OCI-LY7 (cell line): ENCODE data around the gene TMEM184B. TPM values are rescaled to one million over a fixed set of nuclear protein-coding genes. Genes with fewer than 3 reads are reported as not detected.

ENCODE experiments used
- BruUV-seq: library from RNA; stranded (reverse); fragments of 400-500 nt; replicated peaks from 2 replicates; lab custom pipeline; 2021; lab: Mats Ljungman, UMichigan
- CTCF ChIA-PET: fragments of 300-600 bp; sonication (Branson Sonifier 250); formaldehyde crosslinking; loops from one replicate; lab custom pipeline; 2022; ENCODE audit warnings: antibody characterized with exemption; ENCODE audit not compliant: unreplicated experiment; lab: Charles Lee
- POLR2A ChIA-PET: fragments of 300-600 bp; sonication (Branson Sonifier 250); formaldehyde crosslinking; loops from one replicate; lab custom pipeline; 2022; ENCODE audit warnings: antibody characterized with exemption; lab: Charles Lee
- DNase-seq: peaks from one replicate; pipeline ENCODE4 v3.0.0-alpha.2; 2015; ENCODE audit warnings: low spot score
- H2AFZ ChIP-seq: fragments of 200-600 bp; sonication (generic), shearing (Covaris generic); 2 replicates; pipeline ENCODE4 v1.6.1; 2014; ENCODE audit warnings: mild to moderate bottlenecking, antibody characterized with exemption, low read length, moderate library complexity
- H3K27ac ChIP-seq: fragments of 200-600 bp; sonication (generic); 2 replicates; pipeline ENCODE4 v1.5.1; 2014; ENCODE audit warnings: mixed run types, low read depth, mild to moderate bottlenecking, moderate library complexity, low read length, inconsistent platforms; ENCODE audit not compliant: poor library complexity, severe bottlenecking
- H3K36me3 ChIP-seq: fragments of 200-600 bp; sonication (generic); 2 replicates; pipeline ENCODE4 v1.6.1; 2014; ENCODE audit warnings: mild to moderate bottlenecking, antibody characterized with exemption, low read length, moderate library complexity, mixed read lengths; ENCODE audit not compliant: insufficient read depth
- H3K4me1 ChIP-seq: fragments of 200-600 bp; sonication (generic); 2 replicates; pipeline ENCODE4 v1.5.1; 2014; ENCODE audit warnings: mild to moderate bottlenecking, low read length; ENCODE audit not compliant: insufficient read depth, poor library complexity, severe bottlenecking
- H3K4me2 ChIP-seq: fragments of 200-600 bp; sonication (generic); 2 replicates; pipeline ENCODE4 v1.6.1; 2014; ENCODE audit warnings: mild to moderate bottlenecking, low read length
- H3K4me3 ChIP-seq: fragments of 200-600 bp; sonication (generic); 2 replicates; pipeline ENCODE4 v1.5.1; 2014; ENCODE audit warnings: mild to moderate bottlenecking, low read depth, low read length; ENCODE audit not compliant: poor library complexity, severe bottlenecking
- H3K79me2 ChIP-seq: fragments of 200-600 bp; sonication (generic); 2 replicates; pipeline ENCODE4 v1.6.1; 2016; ENCODE audit warnings: low read depth, mild to moderate bottlenecking, low read length, moderate library complexity, mixed read lengths; ENCODE audit not compliant: insufficient read depth
- H3K9me2 ChIP-seq: fragments of 200-600 bp; sonication (generic); 2 replicates; pipeline ENCODE4 v1.6.1; 2016; ENCODE audit warnings: mild to moderate bottlenecking, low read length, mixed read lengths; ENCODE audit not compliant: insufficient read depth
- H3K9me3 ChIP-seq: fragments of 200-600 bp; sonication (generic); 2 replicates; pipeline ENCODE4 v1.6.1; 2014; ENCODE audit warnings: mild to moderate bottlenecking, mixed run types, low read length, mixed read lengths
- H4K20me1 ChIP-seq: fragments of 200-600 bp; sonication (generic); 2 replicates; pipeline ENCODE4 v1.6.1; 2014; ENCODE audit warnings: mild to moderate bottlenecking, antibody characterized with exemption, low read length, moderate library complexity, mixed read lengths; ENCODE audit not compliant: insufficient read depth
- EZH2phosphoT487 ChIP-seq: fragments of 200-600 bp; sonication (generic); IDR thresholded peaks from 2 replicates; pipeline ENCODE4 v1.6.1; 2018; ENCODE audit warnings: low read depth, borderline replicate concordance, mild to moderate bottlenecking, mixed run types, antibody characterized with exemption, low read length, moderate library complexity, mixed read lengths
- intact Hi-C: fragments of 100-400 bp; cut with micrococcal nuclease; formaldehyde crosslinking; loops from one replicate; pipeline ENCODE4 v1.10.0; 2022; ENCODE audit not compliant: unreplicated experiment
- total RNA-seq, 2 experiments: library from RNA; depleted of rRNA in 1 of 2; stranded (reverse); fragments of >200 nt in 1 of 2; shearing (Covaris generic) in 1 of 2; gene quantifications; 2 replicates each; pipeline ENCODE4 v1.2.3, GENCODE V29; 2014 to 2022
- TF ChIP-seq, protein P1 (sequence below): fragments of 200-600 bp; sonication (generic); conservative IDR thresholded peaks from 2 replicates; pipeline ENCODE4 v1.5.1; 2014; ENCODE audit warnings: mild to moderate bottlenecking, antibody characterized with exemption, low read length, moderate library complexity, mixed read lengths

Gene TMEM184B
- total RNA-seq, 2 experiments from 2014 or later: 19.1 to 50.2 TPM

GRCh38 chr22:38255697-38256096, 17.1 kb downstream of the TMEM184B start:
- Histone ChIP-seq H3K9me2 (no peaks in the 10 kb centered on the region), H3K27ac (no peak overlapping the region), H3K36me3 (no peaks in the 10 kb centered on the region), H3K79me2 (peaks cover 38% of the 10 kb centered on the region; the same call in 1 of the 2 replicates), H2AFZ (no peak overlapping the region), H3K4me2 (peak overlapping the region; percentile 17; the same call in 1 of the 2 replicates), H4K20me1 (no peaks in the 10 kb centered on the region), H3K4me1 (peaks cover 54% of the 10 kb centered on the region), H3K9me3 (no peaks in the 10 kb centered on the region), H3K4me3 (no peak overlapping the region)
- no TSS peak for BruUV-seq
- intact Hi-C loops: no loop called here
- POLR2A ChIA-PET: interaction anchor here (0.6 to 2.4 kb wide), 3 partner anchors 14 to 158 kb away, joined by 3 to 5 read pairs (median 3); no protein-coding TSS in a partner anchor
- DNase-seq: no peak
- CTCF ChIA-PET: interaction anchor here (0.6 kb wide), 1 partner anchor 12 kb away, joined by 3 read pairs; no protein-coding TSS in a partner anchor
- TF ChIP-seq, protein P1, sequence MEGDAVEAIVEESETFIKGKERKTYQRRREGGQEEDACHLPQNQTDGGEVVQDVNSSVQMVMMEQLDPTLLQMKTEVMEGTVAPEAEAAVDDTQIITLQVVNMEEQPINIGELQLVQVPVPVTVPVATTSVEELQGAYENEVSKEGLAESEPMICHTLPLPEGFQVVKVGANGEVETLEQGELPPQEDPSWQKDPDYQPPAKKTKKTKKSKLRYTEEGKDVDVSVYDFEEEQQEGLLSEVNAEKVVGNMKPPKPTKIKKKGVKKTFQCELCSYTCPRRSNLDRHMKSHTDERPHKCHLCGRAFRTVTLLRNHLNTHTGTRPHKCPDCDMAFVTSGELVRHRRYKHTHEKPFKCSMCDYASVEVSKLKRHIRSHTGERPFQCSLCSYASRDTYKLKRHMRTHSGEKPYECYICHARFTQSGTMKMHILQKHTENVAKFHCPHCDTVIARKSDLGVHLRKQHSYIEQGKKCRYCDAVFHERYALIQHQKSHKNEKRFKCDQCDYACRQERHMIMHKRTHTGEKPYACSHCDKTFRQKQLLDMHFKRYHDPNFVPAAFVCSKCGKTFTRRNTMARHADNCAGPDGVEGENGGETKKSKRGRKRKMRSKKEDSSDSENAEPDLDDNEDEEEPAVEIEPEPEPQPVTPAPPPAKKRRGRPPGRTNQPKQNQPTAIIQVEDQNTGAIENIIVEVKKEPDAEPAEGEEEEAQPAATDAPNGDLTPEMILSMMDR: no peak
- no peak for TF ChIP-seq EZH2phosphoT487

- Histone ChIP-seq H3K4me1 (peaks cover 22% of the 10 kb centered on the region), H3K9me2 (no peaks in the 10 kb centered on the region), H3K27ac (no peak overlapping the region), H3K4me2 (no peak overlapping the region), H2AFZ (no peak overlapping the region), H3K79me2 (peaks cover 8% of the 10 kb centered on the region; the same call in 1 of the 2 replicates), H4K20me1 (no peaks in the 10 kb centered on the region), H3K4me3 (no peak overlapping the region), H3K36me3 (peaks cover 11% of the 10 kb centered on the region; the same call in 1 of the 2 replicates), H3K9me3 (no peaks in the 10 kb centered on the region)
- TF ChIP-seq EZH2phosphoT487: no peak
- TF ChIP-seq, protein P1: no peak
- intact Hi-C loops: no loop called here
- ChIA-PET POLR2A (no interaction called here), CTCF (no interaction called here)
- BruUV-seq: no TSS peak
- DNase-seq: no peak
These were observed 21.5 kb downstream of the TMEM184B start for GRCh38 chr22:38251341-38251692.

GRCh38 chr22:38250643-38251340, 22.0 kb downstream of the TMEM184B start:
- H3K4me1 ChIP-seq: peaks cover 22% of the 10 kb centered on the region
- no TSS peak for BruUV-seq
- TF ChIP-seq, protein P1: no peak
- TF ChIP-seq EZH2phosphoT487: no peak
- no peaks in the 10 kb centered on the region for H3K9me2 ChIP-seq
- no peak overlapping the region for H3K4me2 ChIP-seq
- peaks cover 15% of the 10 kb centered on the region; the same call in 1 of the 2 replicates for H3K36me3 ChIP-seq
- H3K27ac ChIP-seq: no peak overlapping the region
- H3K4me3 ChIP-seq: no peak overlapping the region
- intact Hi-C loops: no loop called here
- no peak for DNase-seq
- ChIA-PET CTCF (no interaction called here), POLR2A (interaction anchor here (1.2 kb wide), 1 partner anchor 9 kb away, joined by 4 read pairs; no protein-coding TSS in a partner anchor)
- H3K9me3 ChIP-seq: no peaks in the 10 kb centered on the region
- peaks cover 6% of the 10 kb centered on the region; the same call in 1 of the 2 replicates for H3K79me2 ChIP-seq
- H2AFZ ChIP-seq: no peak overlapping the region
- H4K20me1 ChIP-seq: no peaks in the 10 kb centered on the region
